Measurements from ENCODE around the gene GZF1. TPM values are rescaled to one million over a fixed set of nuclear protein-coding genes. Genes with fewer than 3 reads are reported as not detected.

GZF1 gene
- polyA plus RNA-seq, 3 donors = 16.3 to 17.4 (median 16.8) TPM

DNA sequence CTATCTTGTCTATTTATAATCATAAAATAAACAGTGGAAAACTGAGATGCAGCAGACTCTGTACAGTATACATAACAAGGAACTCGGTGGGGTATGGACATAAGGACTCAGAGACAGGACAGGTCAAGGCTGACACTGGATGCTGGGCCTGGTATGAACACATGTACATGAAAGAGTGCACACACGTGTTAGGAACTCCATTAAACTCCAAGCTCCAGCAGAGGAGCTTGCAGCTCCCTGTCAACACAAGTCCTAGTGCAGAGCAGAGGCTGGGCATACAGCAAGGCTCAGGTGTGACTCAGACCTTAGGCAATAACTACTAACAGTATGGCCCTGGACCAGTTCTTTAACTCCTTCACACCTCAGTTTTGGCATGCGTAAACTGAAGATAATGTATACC lies 42.2 kb downstream of the GZF1 start:
- DNase-seq (ENCODE audit: low read depth in 3 of 3, low spot score in 2 of 3) = no peak

- DNase-seq (ENCODE audit: low read depth in 3 of 3, low spot score in 2 of 3) = no peak
Observed at GRCh38 chr20:23406880-23407279, 44.9 kb downstream of the GZF1 start.

- no peak for DNase-seq (ENCODE audit: low read depth in 3 of 3, low spot score in 2 of 3)
Observed at GRCh38 chr20:23407781-23408464, 45.9 kb downstream of the GZF1 start.

DNA sequence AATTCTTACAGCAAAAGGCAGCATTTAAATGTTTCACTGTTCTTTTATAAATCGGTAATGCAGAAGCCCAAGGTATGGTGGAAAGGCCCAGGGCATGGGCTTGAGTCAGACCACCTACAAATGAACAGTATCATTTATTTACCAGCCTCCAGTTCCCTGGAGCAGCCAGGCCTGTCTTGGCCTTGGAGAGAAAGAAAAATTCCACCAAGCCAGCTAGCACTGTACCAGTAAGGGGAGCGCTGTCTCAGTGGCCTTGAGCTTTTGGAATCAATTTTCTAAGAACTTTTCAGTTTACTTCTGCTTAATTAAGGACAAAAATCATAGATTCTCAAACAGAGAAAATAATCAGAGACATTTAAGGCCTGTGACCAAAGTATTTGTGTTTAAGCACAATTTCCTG lies 47.0 kb downstream of the GZF1 start:
- DNase-seq (ENCODE audit: low read depth in 3 of 3, low spot score in 2 of 3) = no peak

- DNase-seq (ENCODE audit: low read depth in 3 of 3, low spot score in 2 of 3) = no peak
Observed at GRCh38 chr20:23409800-23410199, 47.8 kb downstream of the GZF1 start.

DNA sequence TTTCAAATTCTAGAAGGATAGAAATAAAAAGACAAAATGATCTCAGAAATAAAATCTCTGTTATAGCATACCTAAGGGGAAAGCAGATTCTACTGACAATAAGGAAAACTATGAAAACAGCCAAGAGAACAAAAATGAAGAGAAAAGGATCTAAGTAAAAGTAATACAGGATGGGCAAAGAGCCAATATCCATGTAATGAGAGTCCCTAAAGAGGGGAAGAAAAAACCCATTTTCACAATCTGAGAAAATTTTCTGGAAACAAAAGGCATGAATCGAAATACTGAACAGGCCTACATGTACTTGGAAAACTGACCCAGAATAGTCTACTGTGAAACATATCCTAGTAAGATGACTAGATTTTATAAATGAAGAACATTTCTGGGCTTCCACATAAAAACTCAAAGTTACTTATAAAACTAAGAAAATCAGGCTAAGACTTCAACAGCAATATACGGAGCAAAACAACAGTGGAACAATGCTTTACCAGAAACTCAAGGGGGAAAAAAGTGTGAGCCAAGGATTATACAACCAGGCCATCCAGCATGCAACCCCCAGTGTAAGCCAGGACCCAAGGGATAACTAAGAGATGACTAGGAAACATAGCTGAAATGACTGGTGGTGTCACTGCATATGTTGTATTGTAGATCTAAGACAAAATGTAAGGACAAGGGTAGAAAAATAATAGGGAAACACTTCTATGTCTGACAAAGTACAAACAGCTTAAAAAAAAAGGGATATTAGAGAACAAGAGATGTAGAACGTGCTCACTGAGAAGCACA lies 49.1 kb downstream of the GZF1 start:
- no peak for DNase-seq (ENCODE audit: low read depth in 3 of 3, low spot score in 2 of 3)

DNA sequence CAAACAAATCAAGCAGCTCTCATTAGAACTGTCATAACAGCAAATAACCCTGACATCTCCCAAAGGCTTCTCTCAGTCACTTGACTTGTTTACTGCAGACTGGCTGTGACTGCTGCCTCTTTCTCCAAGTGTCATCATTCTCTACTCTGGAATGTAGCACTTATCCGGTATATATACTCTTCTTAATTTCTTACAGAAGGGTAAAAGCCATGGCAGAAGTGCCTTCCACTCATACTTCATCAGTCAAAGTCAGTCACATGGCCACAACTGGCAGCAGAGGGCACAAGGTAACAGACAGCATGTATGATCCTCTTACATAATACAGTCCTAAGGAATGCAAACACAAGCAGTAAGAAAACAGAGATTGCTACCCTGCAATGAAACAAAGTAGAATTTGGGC lies 50.0 kb downstream of the GZF1 start:
- no peak for DNase-seq (ENCODE audit: low read depth in 3 of 3, low spot score in 2 of 3)

DNA sequence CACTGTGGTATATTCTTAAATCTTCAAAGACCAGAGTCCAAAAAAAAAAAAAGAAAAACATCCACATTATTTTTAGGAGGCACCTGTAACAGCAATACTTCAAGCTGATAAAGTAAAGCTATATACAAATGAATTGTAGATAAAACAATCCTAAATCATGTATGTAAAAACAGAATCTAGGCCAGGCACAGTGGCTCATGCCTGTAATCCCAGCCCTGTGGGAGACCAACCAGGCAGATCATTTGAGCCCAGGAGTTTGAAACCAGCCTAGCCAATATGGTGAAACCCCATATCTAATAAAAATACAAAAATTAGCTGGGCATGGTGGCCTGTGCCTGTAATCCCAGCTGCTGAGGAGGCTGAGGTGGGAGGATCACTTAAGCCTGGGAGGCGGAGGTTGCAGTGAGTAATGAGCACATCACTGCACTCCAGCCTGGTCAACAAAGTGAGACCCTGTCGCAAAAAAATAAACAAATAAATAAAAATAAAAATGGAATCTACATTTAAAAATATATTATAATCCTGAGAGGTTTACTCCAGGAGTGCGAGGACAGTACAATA lies 52.0 kb downstream of the GZF1 start:
- DNase-seq (ENCODE audit: low read depth in 3 of 3, low spot score in 2 of 3) = no peak

- no peak for DNase-seq (ENCODE audit: low read depth in 3 of 3, low spot score in 2 of 3)
Observed at GRCh38 chr20:23414526-23415188, 52.7 kb downstream of the GZF1 start.

DNA sequence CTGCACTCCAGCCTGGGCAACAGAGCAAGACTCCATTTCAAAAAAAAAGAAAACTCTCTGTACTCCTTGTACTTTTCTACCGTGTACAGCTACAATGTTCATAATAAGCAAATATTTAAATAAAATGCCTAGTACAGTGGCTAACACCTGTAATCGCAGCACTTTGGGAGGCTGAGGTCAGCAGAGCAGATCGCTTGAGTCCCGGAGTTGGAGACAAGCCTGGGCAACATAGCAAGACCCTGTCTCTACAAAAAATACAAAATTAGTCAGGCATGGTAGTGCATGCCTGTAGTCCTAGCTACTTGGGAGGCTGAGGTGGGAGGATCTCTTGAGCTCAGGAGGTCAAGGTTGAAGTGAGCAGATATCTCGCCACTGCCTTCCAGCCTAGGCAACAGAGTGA lies 53.6 kb downstream of the GZF1 start:
- DNase-seq (ENCODE audit: low read depth in 3 of 3, low spot score in 2 of 3) = no peak

DNA sequence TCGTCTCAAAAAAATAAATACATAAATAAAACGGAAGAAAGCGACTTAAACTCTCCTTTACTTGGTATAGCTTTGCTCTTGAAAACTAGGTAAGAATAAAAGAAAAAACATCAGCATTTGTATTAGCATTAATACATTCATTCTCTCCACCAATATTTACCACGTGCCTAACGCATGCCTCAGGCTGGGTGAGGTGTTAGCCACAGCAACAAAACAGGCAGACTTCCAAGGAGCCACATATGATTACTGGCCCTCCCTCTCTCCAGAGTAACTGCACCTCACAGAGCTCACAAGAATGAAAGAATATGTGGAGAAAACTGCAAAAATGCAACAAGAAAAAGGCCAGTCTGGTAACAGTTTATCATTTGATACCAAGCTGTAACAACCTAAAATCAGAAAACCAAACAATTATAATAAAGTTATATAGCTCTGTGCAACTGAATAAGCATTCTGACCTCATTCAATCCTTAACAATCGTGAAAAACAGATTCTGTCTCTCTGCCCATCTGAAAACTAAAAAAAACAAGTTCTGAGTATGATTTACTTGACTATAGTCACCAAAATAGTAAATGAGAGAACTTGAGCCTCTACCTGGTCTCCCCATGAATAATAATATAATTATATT lies 54.1 kb downstream of the GZF1 start:
- no peak for DNase-seq (ENCODE audit: low read depth in 3 of 3, low spot score in 2 of 3)

DNA sequence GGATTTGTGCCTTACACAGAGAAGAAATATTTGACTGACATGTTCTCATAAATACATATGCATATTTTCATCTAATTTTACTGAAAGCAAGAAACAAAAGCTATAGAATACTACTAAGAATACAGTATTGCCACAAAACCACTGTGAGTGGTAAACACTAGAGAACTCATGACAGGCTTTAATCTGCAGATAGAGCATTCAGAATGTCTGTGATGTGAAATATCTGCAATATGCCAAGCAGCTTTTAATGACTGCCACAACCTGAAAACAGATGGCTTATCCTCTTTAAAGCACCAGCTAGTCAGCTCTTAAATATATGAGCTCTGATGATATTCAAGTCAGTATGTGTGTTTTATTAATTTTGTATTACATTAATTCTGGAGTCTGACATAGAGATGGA lies 55.9 kb downstream of the GZF1 start:
- no peak for DNase-seq (ENCODE audit: low read depth in 3 of 3, low spot score in 2 of 3)

DNA sequence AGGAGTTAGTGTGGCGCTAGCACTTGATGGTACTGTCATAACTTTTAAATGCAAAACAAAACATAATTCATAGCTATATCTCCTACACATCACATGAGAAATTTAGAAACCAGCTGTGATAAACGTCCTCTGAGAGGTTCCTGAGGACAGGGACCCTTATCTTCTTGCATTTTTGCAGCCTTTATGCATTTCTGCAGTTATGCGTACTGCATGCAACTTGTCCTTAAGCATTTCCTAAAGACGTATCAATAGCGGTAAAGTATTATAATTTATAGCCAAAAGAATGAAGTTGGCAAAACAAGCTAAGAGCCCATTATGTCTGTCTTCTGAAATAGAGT lies 57.6 kb downstream of the GZF1 start:
- no peak for DNase-seq (ENCODE audit: low read depth in 3 of 3, low spot score in 2 of 3)

GRCh38 chr20:23419995-23420901 lies 58.3 kb downstream of the GZF1 start:
- DNase-seq (ENCODE audit: low read depth in 3 of 3, low spot score in 2 of 3) = no peak

DNA sequence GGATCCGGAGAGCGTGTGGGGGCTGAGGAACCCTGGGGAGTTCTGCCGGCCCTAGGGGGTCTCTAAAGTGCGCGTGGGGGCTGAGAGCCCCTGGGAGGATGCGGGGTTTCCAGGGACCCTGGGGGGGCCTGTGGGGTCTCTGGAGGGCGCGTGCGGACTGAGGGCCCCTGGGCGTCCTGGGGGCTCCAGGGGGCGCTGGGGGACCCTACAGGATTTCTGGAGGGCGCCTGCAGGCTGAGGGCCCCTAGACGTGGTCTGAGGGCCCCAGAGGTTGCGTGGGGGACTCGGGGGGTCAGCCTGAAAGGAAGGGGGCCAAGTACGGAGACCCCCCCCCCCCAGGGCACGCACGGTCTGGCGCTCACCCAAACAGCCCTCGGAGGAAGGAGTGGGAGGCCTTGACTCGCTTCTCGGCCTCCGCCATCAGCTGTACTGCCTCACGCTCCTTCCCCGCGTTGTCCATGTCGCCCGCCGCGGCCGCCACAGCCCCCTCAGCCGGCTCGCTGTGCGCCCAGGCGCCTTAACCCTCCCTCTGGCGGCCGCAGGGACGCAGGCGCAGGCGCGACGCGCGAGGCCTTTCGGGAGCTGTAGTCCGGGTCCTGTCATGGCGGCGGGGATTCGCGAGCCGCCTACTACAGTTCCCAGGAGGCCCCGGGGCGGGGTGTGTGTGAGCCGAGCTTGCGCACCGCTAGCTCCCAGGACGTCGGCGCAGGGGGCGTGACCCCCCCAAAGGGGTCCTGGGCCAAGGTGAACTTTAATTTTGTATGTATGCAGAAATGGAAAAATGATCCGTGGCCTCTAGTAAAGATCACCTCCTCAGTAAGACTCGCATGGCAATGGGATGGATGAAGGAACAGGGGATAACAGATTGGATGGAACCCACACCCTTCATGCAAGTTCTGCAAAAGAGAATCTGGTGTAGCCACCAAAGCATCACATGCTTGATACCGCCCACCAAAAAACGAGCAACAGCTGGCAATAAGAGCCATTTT lies 59.3 kb downstream of the GZF1 start, which contains the start of gene NAPB:
TSS of gene NAPB (minus strand) at position 546 of the 989 bp plus-strand sequence. CDS start at position 460, 86 bp downstream.
- peak; percentile 74 to 89 (median 78) for DNase-seq (ENCODE audit: low read depth in 3 of 3, low spot score in 2 of 3)

Measured in right renal cortex interstitium (tissue), 3 donors.